Adrenal gland (tissue), 5 donors: ENCODE measurements around the gene CHSY3.

Experiments
- POLR2A ChIP-seq, 2 donors: fragments of 450-650 bp; IDR thresholded peaks; one replicate each; pipeline ENCODE4 v1.6.1; 2017; ENCODE audit warnings: antibody characterized with exemption in 2 of 2, mild to moderate bottlenecking in 2 of 2, moderate library complexity in 1 of 2
- TF ChIP-seq, protein P1 (sequence below), 6 experiments: fragments of 450-650 bp in 4 of 6; fragments of 200-600 bp in 2 of 6; sonication (generic) in 1 of 6; IDR thresholded peaks; 1 replicate in 5 of 6; 2 replicates in 1 of 6; pipeline versions ENCODE4 v1.5.1 to v1.8.0; 2016 to 2021; ENCODE audit warnings: antibody characterized with exemption in 6 of 6, mild to moderate bottlenecking in 2 of 6, moderate library complexity in 1 of 6
- donor health status: DM: no; HTN: no; CAD: no.

DNA sequence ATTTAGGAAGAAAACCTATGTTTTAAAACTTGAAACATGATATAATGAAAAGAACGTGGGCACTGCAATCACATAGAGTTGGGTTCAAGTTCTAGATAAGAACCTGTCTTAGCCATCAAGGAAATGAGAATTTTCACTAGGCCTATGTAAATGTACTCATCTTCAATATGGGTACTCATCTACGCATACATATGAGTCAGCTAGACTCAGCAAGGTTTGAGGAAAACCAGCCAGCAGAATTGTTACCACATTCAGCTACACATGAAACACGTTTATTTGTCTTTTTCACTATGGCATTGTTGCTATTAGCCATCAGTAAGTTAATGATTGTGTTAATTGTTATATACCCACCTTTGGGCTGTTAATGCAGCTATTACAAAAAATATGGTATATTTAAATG, 146.3 kb downstream of the CHSY3 start:
- TF ChIP-seq, protein P1, sequence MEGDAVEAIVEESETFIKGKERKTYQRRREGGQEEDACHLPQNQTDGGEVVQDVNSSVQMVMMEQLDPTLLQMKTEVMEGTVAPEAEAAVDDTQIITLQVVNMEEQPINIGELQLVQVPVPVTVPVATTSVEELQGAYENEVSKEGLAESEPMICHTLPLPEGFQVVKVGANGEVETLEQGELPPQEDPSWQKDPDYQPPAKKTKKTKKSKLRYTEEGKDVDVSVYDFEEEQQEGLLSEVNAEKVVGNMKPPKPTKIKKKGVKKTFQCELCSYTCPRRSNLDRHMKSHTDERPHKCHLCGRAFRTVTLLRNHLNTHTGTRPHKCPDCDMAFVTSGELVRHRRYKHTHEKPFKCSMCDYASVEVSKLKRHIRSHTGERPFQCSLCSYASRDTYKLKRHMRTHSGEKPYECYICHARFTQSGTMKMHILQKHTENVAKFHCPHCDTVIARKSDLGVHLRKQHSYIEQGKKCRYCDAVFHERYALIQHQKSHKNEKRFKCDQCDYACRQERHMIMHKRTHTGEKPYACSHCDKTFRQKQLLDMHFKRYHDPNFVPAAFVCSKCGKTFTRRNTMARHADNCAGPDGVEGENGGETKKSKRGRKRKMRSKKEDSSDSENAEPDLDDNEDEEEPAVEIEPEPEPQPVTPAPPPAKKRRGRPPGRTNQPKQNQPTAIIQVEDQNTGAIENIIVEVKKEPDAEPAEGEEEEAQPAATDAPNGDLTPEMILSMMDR (IDR thresholded peaks at IDR 0.05), result no peak
- no peak for TF ChIP-seq POLR2A (IDR thresholded peaks at IDR 0.05)
